Measurements from ENCODE around the gene AGPAT4. TPM values are rescaled to one million over a fixed set of nuclear protein-coding genes. Genes with fewer than 3 reads are reported as not detected.

The AGPAT4 gene
- total and polyA plus RNA-seq, 2 donors (not counting 1 experiment from before 2014, with no cell fraction given): 4.4 to 6.1 TPM

DNA sequence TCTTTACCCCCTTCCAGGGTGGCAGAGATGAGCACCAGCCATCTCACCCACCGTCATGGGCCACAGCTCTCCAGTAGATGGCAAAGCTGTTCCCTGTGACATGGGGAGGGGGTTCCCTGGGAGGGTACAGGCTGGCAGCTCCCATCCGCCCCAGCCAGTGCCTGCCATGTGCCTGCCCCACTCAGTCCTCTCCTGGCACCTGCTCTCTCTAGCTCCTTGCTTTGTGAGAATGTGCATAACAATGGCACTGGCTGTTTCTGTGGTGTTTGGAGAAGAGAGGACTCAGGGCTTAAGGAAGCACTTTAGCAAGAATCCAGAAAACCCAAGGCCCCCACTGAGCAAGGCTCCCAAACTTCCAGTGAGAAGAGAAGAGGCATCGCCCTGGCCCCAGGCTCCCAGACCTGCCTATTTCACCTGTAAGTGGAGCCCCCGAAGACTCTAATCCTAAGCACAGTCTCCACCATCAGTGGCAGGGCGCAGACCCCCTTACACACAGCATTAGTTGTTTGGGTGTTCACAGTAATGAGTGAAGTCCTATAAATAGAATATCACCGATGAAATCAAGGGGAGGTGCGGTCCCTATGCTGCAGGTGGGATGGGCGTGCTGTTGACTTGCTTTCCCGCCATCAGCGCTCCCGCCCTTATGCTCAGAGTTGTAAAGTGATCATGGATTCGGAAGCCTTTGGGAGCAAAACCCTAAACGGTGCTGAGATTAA, 110.2 kb downstream of the AGPAT4 start:
- Histone ChIP-seq H3K27ac (ENCODE audit: low read length in 2 of 2) (no peak overlapping the region), H3K4me3 (ENCODE audit: control extremely low read depth in 1 of 5, extremely low read depth in 1 of 5, insufficient read depth in 1 of 5, low read depth in 2 of 5, low read length in 4 of 5) (no peak overlapping the region), H3K9ac (ENCODE audit: low read length) (no peak overlapping the region), H3K4me1 (ENCODE audit: control insufficient read depth in 2 of 2, insufficient read depth in 2 of 2, low read length in 2 of 2) (peaks cover 2 to 3% of the 10 kb centered on the region in 2 donors), H3K9me3 (ENCODE audit: control extremely low read depth in 1 of 3, control insufficient read depth in 2 of 3, insufficient read depth in 1 of 3, low read length in 2 of 3) (no peaks in the 10 kb centered on the region), H3K4me2 (replicated peaks; ENCODE audit: low read depth, low read length, poor library complexity, severe bottlenecking) (no peak overlapping the region), H3K27me3 (replicated peaks in 1 of 4; ENCODE audit: control extremely low read depth in 1 of 4, control insufficient read depth in 3 of 4, insufficient read depth in 4 of 4, low read length in 3 of 4) (no peaks in the 10 kb centered on the region), H3K36me3 (replicated peaks in 1 of 2; ENCODE audit: control extremely low read depth in 1 of 2, control insufficient read depth in 1 of 2, extremely low read depth in 1 of 2, insufficient read depth in 2 of 2, low read length in 1 of 2) (peaks cover 1 to 6% of the 10 kb centered on the region in 2 experiments), H3K79me2 (ENCODE audit: control insufficient read depth, insufficient read depth, low read length) (no peaks in the 10 kb centered on the region), H4K20me1 (ENCODE audit: control insufficient read depth, insufficient read depth, low read length, poor library complexity, severe bottlenecking) (no peaks in the 10 kb centered on the region), H2AFZ (ENCODE audit: insufficient read depth, low read depth, low read length, poor library complexity, severe bottlenecking) (no peak overlapping the region)
- Mint-ChIP-seq H3K4me1 (peaks cover 3% of the 10 kb centered on the region), H3K4me3 (no peak overlapping the region), H3K27me3 (no peaks in the 10 kb centered on the region), H3K27ac (no peak overlapping the region), H3K9me3 (ENCODE audit: insufficient read depth) (no peaks in the 10 kb centered on the region)
- DNase-seq: no peak
- TF ChIP-seq, protein P1, sequence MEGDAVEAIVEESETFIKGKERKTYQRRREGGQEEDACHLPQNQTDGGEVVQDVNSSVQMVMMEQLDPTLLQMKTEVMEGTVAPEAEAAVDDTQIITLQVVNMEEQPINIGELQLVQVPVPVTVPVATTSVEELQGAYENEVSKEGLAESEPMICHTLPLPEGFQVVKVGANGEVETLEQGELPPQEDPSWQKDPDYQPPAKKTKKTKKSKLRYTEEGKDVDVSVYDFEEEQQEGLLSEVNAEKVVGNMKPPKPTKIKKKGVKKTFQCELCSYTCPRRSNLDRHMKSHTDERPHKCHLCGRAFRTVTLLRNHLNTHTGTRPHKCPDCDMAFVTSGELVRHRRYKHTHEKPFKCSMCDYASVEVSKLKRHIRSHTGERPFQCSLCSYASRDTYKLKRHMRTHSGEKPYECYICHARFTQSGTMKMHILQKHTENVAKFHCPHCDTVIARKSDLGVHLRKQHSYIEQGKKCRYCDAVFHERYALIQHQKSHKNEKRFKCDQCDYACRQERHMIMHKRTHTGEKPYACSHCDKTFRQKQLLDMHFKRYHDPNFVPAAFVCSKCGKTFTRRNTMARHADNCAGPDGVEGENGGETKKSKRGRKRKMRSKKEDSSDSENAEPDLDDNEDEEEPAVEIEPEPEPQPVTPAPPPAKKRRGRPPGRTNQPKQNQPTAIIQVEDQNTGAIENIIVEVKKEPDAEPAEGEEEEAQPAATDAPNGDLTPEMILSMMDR (IDR thresholded peaks at IDR 0.05): no peak
- WGBS (ENCODE audit: insufficient coverage): 98% methylated on average over 6 of the region's 13 CpGs
- CTCF ChIA-PET: no interaction called here
- POLR2A ChIA-PET: no interaction called here
- no peak for ATAC-seq (ENCODE audit: low read depth)
- intact Hi-C loops (cut with micrococcal nuclease): no loop called here

DNA sequence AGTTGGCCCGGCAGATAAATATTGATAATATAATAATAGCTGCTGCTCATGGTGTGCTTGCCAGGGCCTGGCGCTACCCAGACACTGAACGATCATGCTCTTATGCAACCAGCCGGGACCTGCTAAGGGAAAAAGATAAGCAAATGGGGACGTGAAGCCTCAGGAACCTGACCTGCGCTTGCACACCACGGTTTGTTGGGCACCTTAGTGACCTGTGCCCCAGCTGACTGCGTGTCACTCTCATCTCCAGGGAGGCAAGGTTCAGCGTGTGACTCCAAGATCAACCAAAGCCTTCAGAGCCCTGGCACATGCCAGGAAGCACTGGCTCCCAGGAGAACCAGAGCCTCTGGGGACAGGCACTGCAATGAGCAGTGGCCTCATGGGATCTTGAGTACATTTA, 111.1 kb downstream of the AGPAT4 start:
- H3K27me3 Mint-ChIP-seq: no peaks in the 10 kb centered on the region
- intact Hi-C loops (cut with micrococcal nuclease): no loop called here
- Histone ChIP-seq H3K9ac (ENCODE audit: low read length) (no peak overlapping the region), H3K36me3 (replicated peaks in 1 of 2; ENCODE audit: control extremely low read depth in 1 of 2, control insufficient read depth in 1 of 2, extremely low read depth in 1 of 2, insufficient read depth in 2 of 2, low read length in 1 of 2) (peaks cover 1 to 6% of the 10 kb centered on the region in 2 experiments), H3K4me1 (ENCODE audit: control insufficient read depth in 2 of 2, insufficient read depth in 2 of 2, low read length in 2 of 2) (no peaks in the 10 kb centered on the region), H3K27ac (ENCODE audit: low read length in 2 of 2) (no peak overlapping the region), H2AFZ (ENCODE audit: insufficient read depth, low read depth, low read length, poor library complexity, severe bottlenecking) (no peak overlapping the region), H3K9me3 (ENCODE audit: control extremely low read depth in 1 of 3, control insufficient read depth in 2 of 3, insufficient read depth in 1 of 3, low read length in 2 of 3) (no peaks in the 10 kb centered on the region), H3K4me3 (ENCODE audit: control extremely low read depth in 1 of 5, extremely low read depth in 1 of 5, insufficient read depth in 1 of 5, low read depth in 2 of 5, low read length in 4 of 5) (no peak overlapping the region), H3K27me3 (replicated peaks in 1 of 4; ENCODE audit: control extremely low read depth in 1 of 4, control insufficient read depth in 3 of 4, insufficient read depth in 4 of 4, low read length in 3 of 4) (no peaks in the 10 kb centered on the region), H3K79me2 (ENCODE audit: control insufficient read depth, insufficient read depth, low read length) (no peaks in the 10 kb centered on the region), H4K20me1 (ENCODE audit: control insufficient read depth, insufficient read depth, low read length, poor library complexity, severe bottlenecking) (no peaks in the 10 kb centered on the region), H3K4me2 (replicated peaks; ENCODE audit: low read depth, low read length, poor library complexity, severe bottlenecking) (no peak overlapping the region)
- CTCF ChIA-PET: interaction anchor here (0.8 kb wide), 1 partner anchor 10 kb away, joined by 3 read pairs; no protein-coding TSS in a partner anchor
- no peak overlapping the region for H3K4me3 Mint-ChIP-seq
- ATAC-seq (ENCODE audit: low read depth) (no peak), DNase-seq (no peak)
- 81% methylated on average over 7 of the region's 9 CpGs for WGBS (ENCODE audit: insufficient coverage)
- H3K9me3 Mint-ChIP-seq (ENCODE audit: insufficient read depth): no peaks in the 10 kb centered on the region
- TF ChIP-seq EZH2 (IDR thresholded peaks at IDR 0.05; ENCODE audit: borderline replicate concordance, insufficient read depth, low read depth, low read length, poor library complexity, severe bottlenecking): no peak
- TF ChIP-seq, protein P1 (IDR thresholded peaks at IDR 0.05): no peak
- POLR2A ChIA-PET: no interaction called here
- no peaks in the 10 kb centered on the region for H3K4me1 Mint-ChIP-seq
- no peak overlapping the region for H3K27ac Mint-ChIP-seq

All from B cell (primary cell).